Measurements from ENCODE around the gene OOSP4A. TPM values are rescaled to one million over a fixed set of nuclear protein-coding genes. Genes with fewer than 3 reads are reported as not detected.

Gene OOSP4A
- total and polyA plus RNA-seq, 2 of the 4 experiments (the other 2 are of a cell fraction) = not detected

- H3K36me3 ChIP-seq (ENCODE audit: control insufficient read depth, insufficient read depth, low read length) = no peaks in the 10 kb centered on the region
- H3K9ac ChIP-seq (ENCODE audit: low read depth, low read length) = no peak overlapping the region
- no peaks in the 10 kb centered on the region for H3K79me1 ChIP-seq (ENCODE audit: low read depth in 1 of 2, low read length in 2 of 2)
- DNase-seq (no peak), ATAC-seq (ENCODE audit: low read depth) (no peak)
- no peak overlapping the region for H2BK20ac ChIP-seq (ENCODE audit: low read depth, low read length)
- no peak overlapping the region for H3K56ac ChIP-seq (ENCODE audit: extremely low read depth, insufficient read depth, low read length)
- H3K9me3 ChIP-seq (ENCODE audit: control insufficient read depth, insufficient read depth, low read length) = no peaks in the 10 kb centered on the region
- H3K23ac ChIP-seq (ENCODE audit: low read depth, low read length) = no peak overlapping the region
- TF ChIP-seq BHLHE40 (IDR thresholded peaks at IDR 0.05; ENCODE audit: low read depth, low read length) (no peak), MXI1 (IDR thresholded peaks at IDR 0.05; ENCODE audit: borderline replicate concordance, low read depth, low read length) (no peak), MAFK (IDR thresholded peaks at IDR 0.05; ENCODE audit: low read depth, low read length) (no peak), CEBPB (IDR thresholded peaks at IDR 0.05; ENCODE audit: low read depth, low read length) (no peak)
- no peaks in the 10 kb centered on the region for H3K4me1 ChIP-seq (ENCODE audit: control insufficient read depth, insufficient read depth, low read length)
- no peak overlapping the region for H4K8ac ChIP-seq (ENCODE audit: low read depth in 2 of 2, low read length in 2 of 2)
- CTCF ChIA-PET = no interaction called here
- H4K20me1 ChIP-seq (ENCODE audit: insufficient read depth, low read length) = no peaks in the 10 kb centered on the region
- no peak overlapping the region for H4K91ac ChIP-seq (ENCODE audit: insufficient read depth, low read depth, low read length)
- H3K27me3 ChIP-seq (ENCODE audit: control insufficient read depth, insufficient read depth, low read length) = no peaks in the 10 kb centered on the region
- no peak overlapping the region for H3K18ac ChIP-seq (ENCODE audit: low read depth, low read length)
- H4K5ac ChIP-seq (ENCODE audit: low read depth, low read length) = no peak overlapping the region
- no peak overlapping the region for H2BK5ac ChIP-seq (ENCODE audit: low read depth, low read length, poor library complexity, severe bottlenecking)
- no peak overlapping the region for H2AK5ac ChIP-seq (ENCODE audit: low read depth, low read length)
- intact Hi-C loops (cut with micrococcal nuclease) = no loop called here
- POLR2A ChIA-PET (ENCODE audit: unreplicated experiment) = no interaction called here
- no TSS peak for BruUV-seq (replicated peaks)
- H3K14ac ChIP-seq (replicated peaks; ENCODE audit: low read depth, low read length) = no peak overlapping the region
- H2BK120ac ChIP-seq (ENCODE audit: low read depth, low read length) = no peak overlapping the region
- dilution Hi-C loops (cut with HindIII; ENCODE audit: low sequenced_read_pairs, unreplicated experiment) = no loop called here
- H3K27ac ChIP-seq (ENCODE audit: insufficient read depth, low read length) = no peak overlapping the region
- H2AFZ ChIP-seq (replicated peaks; ENCODE audit: low read length, poor library complexity) = no peak overlapping the region
- no peak overlapping the region for H2BK15ac ChIP-seq (ENCODE audit: low read depth, low read length)
- 40% methylated on average over 1 of the region's 2 CpGs; no CpG with 5 or more reads in 1 of the 2 experiments for WGBS, 2 experiments (ENCODE audit: extremely low coverage in 2 of 2, insufficient read length in 1 of 2)
- in situ Hi-C loops (cut with MboI; ENCODE audit: low sequenced_read_pairs) = no loop called here
- H3K9me1 ChIP-seq (ENCODE audit: insufficient read depth, low read length) = no peaks in the 10 kb centered on the region
- H3K4me2 ChIP-seq (ENCODE audit: low read depth, low read length) = no peak overlapping the region
- no peak overlapping the region for H3K4me3 ChIP-seq (ENCODE audit: insufficient read depth, low read depth, low read length)
- no peak overlapping the region for H2AK9ac ChIP-seq (replicated peaks; ENCODE audit: low read depth, low read length, poor library complexity)
- no peak overlapping the region for H3K4ac ChIP-seq (ENCODE audit: low read depth, low read length)
Measured at GRCh38 chr11:59962107-59962482, 1.7 kb upstream of the OOSP4A start.

Measured in IMR-90 (cell line).